EL (cell line): ENCODE measurements around the gene UNC93A.
"Not testable (repeated sequence)": the region's sequence is repeated elsewhere in the genome, so short reads cannot be mapped to it uniquely, and the experiment has no call there.

Source experiments
- DNase-seq: peaks from one replicate; pipeline ENCODE4 v3.0.0-alpha.2; 2016

UNC93A gene

GRCh38 chr6:167272151-167272550 is 19.0 kb upstream of the UNC93A start:
- no peak for DNase-seq

GRCh38 chr6:167272696-167273379 is 18.3 kb upstream of the UNC93A start:
- no peak for DNase-seq

GRCh38 chr6:167274270-167274669 is 16.8 kb upstream of the UNC93A start:
- no peak for DNase-seq

- DNase-seq = no peak
Observed at GRCh38 chr6:167275001-167275400, 16.1 kb upstream of the UNC93A start.

- no peak for DNase-seq
Observed at GRCh38 chr6:167275436-167275835, 15.7 kb upstream of the UNC93A start.

- no peak for DNase-seq
Observed at GRCh38 chr6:167276772-167277533, 14.2 kb upstream of the UNC93A start.

- not testable (repeated sequence) for DNase-seq
Observed at GRCh38 chr6:167278173-167278940, 12.8 kb upstream of the UNC93A start.

GRCh38 chr6:167279766-167280446 is 11.2 kb upstream of the UNC93A start:
- no peak for DNase-seq

GRCh38 chr6:167280466-167280865 is 10.6 kb upstream of the UNC93A start:
- DNase-seq = not testable (repeated sequence)

- DNase-seq = no peak
Observed at GRCh38 chr6:167282165-167282564, 8.9 kb upstream of the UNC93A start.

GRCh38 chr6:167284565-167284964 is 6.5 kb upstream of the UNC93A start:
- not testable (repeated sequence) for DNase-seq

GRCh38 chr6:167285077-167285770 is 5.9 kb upstream of the UNC93A start:
- DNase-seq = no peak

GRCh38 chr6:167287513-167288048 is 3.5 kb upstream of the UNC93A start:
- DNase-seq = no peak

- not testable (repeated sequence) for DNase-seq
Observed at GRCh38 chr6:167288591-167289225, 2.4 kb upstream of the UNC93A start.

- DNase-seq = not testable (repeated sequence)
Observed at GRCh38 chr6:167289291-167289690, 1.8 kb upstream of the UNC93A start.

GRCh38 chr6:167291623-167292300 is 647 bp downstream of the UNC93A start:
- DNase-seq = no peak

- no peak for DNase-seq
Observed at GRCh38 chr6:167292301-167293087, 1.4 kb downstream of the UNC93A start.

- DNase-seq = no peak
Observed at GRCh38 chr6:167293088-167293589, 2.0 kb downstream of the UNC93A start.

- DNase-seq = no peak
Observed at GRCh38 chr6:167293590-167294091, 2.5 kb downstream of the UNC93A start.

GRCh38 chr6:167294241-167294640 is 3.1 kb downstream of the UNC93A start:
- DNase-seq = no peak
